ENCODE data around the gene PTPN14.

PTPN14 gene

GRCh38 chr1:214380396-214380795, 171.0 kb downstream of the PTPN14 start:
- DNase-seq, result peak; percentile 49
- no peaks in the 10 kb centered on the region for H3K9me3 Mint-ChIP-seq
- peak overlapping the region; percentile 26 for H3K4me3 Mint-ChIP-seq
- H3K27me3 Mint-ChIP-seq (ENCODE audit: low read depth, poor library complexity), result peaks cover 5% of the 10 kb centered on the region
- H3K36me3 Mint-ChIP-seq (ENCODE audit: low read depth), result peaks cover 93% of the 10 kb centered on the region
- H3K27ac Mint-ChIP-seq, result peak overlapping the region; percentile 81
- H3K4me1 Mint-ChIP-seq, result peaks cover 60% of the 10 kb centered on the region
- TF ChIP-seq CTCF (IDR thresholded peaks at IDR 0.05), result no peak

DNA sequence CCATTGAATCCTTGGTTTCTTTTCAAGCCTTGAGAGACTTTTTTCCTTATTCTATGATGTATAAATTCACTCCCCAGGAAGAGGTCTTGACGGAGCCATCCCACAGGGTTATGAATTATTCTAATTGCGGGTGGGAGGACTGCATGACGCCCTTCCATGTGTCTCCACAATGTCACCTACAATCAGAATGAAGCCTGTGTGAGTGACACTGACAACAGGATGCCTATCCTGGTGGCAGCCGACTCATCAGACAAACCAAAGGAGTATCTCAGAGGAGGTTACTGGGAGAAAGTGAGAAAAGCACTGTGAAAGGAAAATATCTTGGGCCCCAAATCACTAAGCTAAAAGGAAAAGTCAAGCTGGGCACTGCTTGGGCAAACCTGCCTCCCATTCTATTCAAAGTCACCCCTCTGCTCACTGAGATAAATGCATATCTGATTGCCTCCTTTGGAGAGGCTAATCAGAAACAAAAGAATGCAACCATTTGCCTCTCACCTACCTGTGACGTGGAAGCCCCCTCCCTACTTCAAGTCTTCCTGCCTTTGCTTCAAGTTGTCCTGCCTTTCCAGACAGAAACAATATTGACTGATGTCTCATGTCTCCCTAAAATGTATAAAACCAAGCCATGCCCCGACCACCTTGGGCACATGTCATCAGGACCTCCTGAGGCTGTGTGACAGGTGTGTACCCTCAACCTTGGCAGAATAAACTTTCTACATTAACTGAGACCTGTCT, 172.0 kb downstream of the PTPN14 start:
- Mint-ChIP-seq H3K4me3 (no peak overlapping the region), H3K27ac (peak overlapping the region; percentile 81), H3K4me1 (peaks cover 64% of the 10 kb centered on the region), H3K27me3 (ENCODE audit: low read depth, poor library complexity) (peaks cover 3% of the 10 kb centered on the region), H3K9me3 (no peaks in the 10 kb centered on the region), H3K36me3 (ENCODE audit: low read depth) (peaks cover 91% of the 10 kb centered on the region)
- DNase-seq, result no peak
- no peak for TF ChIP-seq CTCF (IDR thresholded peaks at IDR 0.05)

DNA sequence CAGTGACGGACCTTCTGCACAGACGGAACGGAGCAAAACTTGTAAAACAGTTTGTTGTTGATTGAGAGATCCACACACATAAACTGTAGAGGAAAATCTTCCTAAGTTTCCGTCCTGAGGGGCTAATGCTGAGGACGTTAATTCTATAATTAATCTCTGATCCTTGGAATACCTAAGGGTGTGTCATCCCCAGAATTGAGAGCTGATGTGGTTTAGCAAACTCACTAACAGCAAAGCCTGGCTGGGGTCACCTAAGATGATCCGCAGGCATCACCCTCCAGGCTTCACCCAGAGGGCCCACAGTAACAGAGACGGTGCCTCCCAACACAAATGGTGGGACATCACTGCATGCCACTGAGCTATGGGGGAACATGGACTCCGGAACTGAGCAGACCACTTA, 172.9 kb downstream of the PTPN14 start:
- H3K4me3 Mint-ChIP-seq, result no peak overlapping the region
- H3K4me1 Mint-ChIP-seq, result peaks cover 73% of the 10 kb centered on the region
- H3K36me3 Mint-ChIP-seq (ENCODE audit: low read depth), result peaks cover 91% of the 10 kb centered on the region
- no peak overlapping the region for H3K27ac Mint-ChIP-seq
- no peaks in the 10 kb centered on the region for H3K9me3 Mint-ChIP-seq
- TF ChIP-seq CTCF (IDR thresholded peaks at IDR 0.05), result no peak
- no peak for DNase-seq
- no peaks in the 10 kb centered on the region for H3K27me3 Mint-ChIP-seq (ENCODE audit: low read depth, poor library complexity)

DNA sequence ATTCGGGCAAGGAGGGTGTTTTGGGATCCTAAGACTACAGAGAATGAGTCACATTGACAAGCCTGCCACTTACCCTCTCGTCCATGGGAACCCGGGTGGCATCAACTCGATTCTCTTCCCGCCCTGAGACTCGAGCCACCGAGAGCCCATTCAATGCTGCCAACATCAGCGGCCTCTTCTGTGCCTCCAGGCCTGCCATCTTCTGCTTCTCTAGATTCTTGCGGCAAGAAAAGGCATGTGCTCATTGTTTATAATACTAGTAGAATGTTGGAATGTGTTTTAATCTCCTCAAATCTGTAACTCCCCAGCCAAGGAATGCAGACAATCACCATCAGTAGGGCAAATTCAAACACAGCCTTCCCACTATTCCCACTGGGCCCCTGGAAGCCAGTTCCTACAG, 173.5 kb downstream of the PTPN14 start:
- H3K9me3 Mint-ChIP-seq, result no peaks in the 10 kb centered on the region
- DNase-seq, result no peak
- H3K27me3 Mint-ChIP-seq (ENCODE audit: low read depth, poor library complexity), result no peaks in the 10 kb centered on the region
- H3K27ac Mint-ChIP-seq, result no peak overlapping the region
- H3K36me3 Mint-ChIP-seq (ENCODE audit: low read depth), result peaks cover 91% of the 10 kb centered on the region
- peaks cover 77% of the 10 kb centered on the region for H3K4me1 Mint-ChIP-seq
- no peak for TF ChIP-seq CTCF (IDR thresholded peaks at IDR 0.05)
- no peak overlapping the region for H3K4me3 Mint-ChIP-seq

DNA sequence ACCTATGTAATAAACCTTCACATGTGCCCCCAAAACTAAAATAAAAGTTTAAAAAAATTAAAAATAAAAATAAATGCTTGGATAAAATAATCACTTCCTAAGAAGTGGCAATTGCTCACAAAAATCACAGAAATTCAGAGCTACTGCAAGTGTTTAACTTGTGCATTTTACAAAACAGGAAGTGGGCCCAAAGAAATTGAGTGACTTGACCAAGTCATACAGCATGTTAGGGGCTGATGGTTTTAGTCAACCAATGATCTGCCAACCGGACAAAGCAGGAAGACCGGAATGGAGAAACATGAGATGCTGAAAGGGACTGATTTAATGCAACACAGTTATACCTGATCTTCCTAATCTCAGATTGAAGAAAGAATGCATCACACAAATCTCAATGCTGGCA, 173.9 kb downstream of the PTPN14 start:
- no peak overlapping the region for H3K4me3 Mint-ChIP-seq
- TF ChIP-seq CTCF (IDR thresholded peaks at IDR 0.05), result no peak

GRCh38 chr1:214372092-214372491, 179.3 kb downstream of the PTPN14 start:
- Mint-ChIP-seq H3K4me1 (peaks cover 57% of the 10 kb centered on the region), H3K9me3 (peaks cover 24% of the 10 kb centered on the region), H3K27ac (peak overlapping the region; percentile 94), H3K36me3 (ENCODE audit: low read depth) (peaks cover 92% of the 10 kb centered on the region), H3K4me3 (no peak overlapping the region), H3K27me3 (ENCODE audit: low read depth, poor library complexity) (no peaks in the 10 kb centered on the region)
- no peak for DNase-seq
- no peak for TF ChIP-seq CTCF (IDR thresholded peaks at IDR 0.05)

More for the DNA sequence above, 173.9 kb downstream of the PTPN14 start:
- Mint-ChIP-seq H3K9me3 (no peaks in the 10 kb centered on the region), H3K4me1 (peaks cover 81% of the 10 kb centered on the region), H3K27ac (no peak overlapping the region), H3K36me3 (ENCODE audit: low read depth) (peaks cover 91% of the 10 kb centered on the region), H3K27me3 (ENCODE audit: low read depth, poor library complexity) (no peaks in the 10 kb centered on the region)
- no peak for DNase-seq

All from nephron progenitor cell (in vitro differentiated cells).